HG03135 (cell line): ENCODE data around the gene TMA16.

Experiments
- ATAC-seq: cut with Tn5 transposase; IDR thresholded peaks from one replicate; pipeline ENCODE4 v1.9.1; 2021; ENCODE audit warnings: mild to moderate bottlenecking, moderate library complexity; ENCODE audit not compliant: unreplicated experiment

Gene TMA16

GRCh38 chr4:163558539-163559044, 64.1 kb downstream of the TMA16 start:
- ATAC-seq: peak; percentile 82

GRCh38 chr4:163562496-163562895, 68.0 kb downstream of the TMA16 start:
- ATAC-seq: no peak

DNA sequence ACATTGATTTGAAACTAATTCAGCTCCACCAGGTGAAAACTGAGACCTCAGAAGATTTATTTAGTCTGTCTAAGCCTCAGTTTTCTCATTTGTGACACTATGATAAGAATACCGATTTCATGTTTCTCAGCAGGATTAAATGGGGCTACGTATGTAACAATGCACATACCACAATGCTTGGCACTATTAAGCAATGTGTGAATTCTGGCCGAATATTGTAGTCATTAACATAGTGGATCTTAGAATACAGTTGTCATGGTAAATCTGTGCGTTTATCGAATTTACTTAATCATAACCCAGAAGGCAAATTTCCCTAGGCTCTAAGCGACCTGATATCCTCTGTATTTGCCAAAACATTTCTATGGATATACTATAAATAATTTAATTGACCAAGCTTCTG, 69.1 kb downstream of the TMA16 start:
- no peak for ATAC-seq

- ATAC-seq: no peak
These were observed 69.8 kb downstream of the TMA16 start for GRCh38 chr4:163564221-163564720.

DNA sequence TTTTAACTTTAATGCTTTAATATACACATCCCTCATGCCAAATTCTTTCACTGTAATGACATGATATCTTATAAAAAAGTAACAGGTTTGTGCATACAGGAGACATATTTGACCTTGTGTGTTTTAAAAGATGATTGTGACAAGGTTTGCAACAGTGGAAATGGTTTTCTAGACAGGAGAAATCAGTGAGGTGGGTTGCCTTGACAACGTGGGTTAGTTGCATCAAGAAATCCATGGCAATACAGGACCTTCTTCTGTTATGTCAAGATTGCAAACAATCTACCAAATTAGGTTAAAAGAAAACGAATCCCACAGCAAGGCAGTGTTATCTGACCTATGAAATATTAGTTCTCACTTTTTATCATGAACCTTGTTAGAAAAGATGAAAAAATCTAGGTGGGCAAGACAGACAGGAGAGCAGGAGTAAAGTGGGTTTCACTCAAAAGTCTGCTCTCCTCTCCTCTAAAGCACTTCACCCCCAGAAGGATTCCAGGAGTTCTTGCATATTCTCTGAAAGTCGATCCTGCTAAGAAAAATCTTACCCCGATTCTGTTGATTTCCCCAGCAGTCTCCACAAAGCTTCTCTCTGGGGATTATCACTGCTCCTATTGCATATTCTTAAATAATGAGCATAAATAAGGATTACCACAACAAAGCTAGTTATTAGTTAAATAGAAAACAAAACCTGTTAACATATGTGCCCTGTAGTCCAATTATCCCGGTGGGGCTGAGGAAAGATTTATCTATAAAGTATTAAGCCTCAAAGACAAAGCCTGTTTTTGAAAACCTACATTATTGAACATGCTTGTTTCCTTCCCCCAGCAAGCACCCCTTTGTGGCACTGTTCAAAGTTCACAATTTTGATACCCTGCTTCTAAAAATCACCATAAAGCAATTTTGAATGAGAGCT, 71.0 kb downstream of the TMA16 start:
- no peak for ATAC-seq

GRCh38 chr4:163566257-163566796, 71.8 kb downstream of the TMA16 start:
- no peak for ATAC-seq

DNA sequence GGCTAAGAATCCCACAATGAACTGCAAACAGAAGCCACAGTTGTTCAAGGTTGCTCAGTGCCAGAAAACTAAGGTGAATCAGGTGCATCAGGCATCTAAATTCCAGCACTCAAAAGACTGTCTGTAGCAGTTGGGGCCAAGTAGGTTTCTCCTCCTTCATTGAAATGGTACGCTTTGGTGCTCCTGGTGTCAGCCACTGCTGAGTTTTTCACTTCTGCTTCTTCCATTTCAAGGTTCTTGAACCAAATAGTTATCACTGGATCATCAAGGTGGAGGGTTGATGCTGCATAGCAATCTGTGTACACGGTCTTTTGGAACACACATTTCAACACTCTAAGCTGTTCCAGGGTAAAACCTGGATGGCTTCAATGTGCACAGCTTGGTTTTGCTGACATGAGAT, 74.4 kb downstream of the TMA16 start:
- ATAC-seq: peak; percentile 92
